Activated T-helper 1 cell treated with anti-CD3 and anti-CD28 coated beads, Interleukin-2, amount 50 U/mL, for 16 hours (primary cell): ENCODE measurements around the gene HS3ST3B1.

Source experiments
- DNase-seq, 2 donors: peaks; one replicate each; pipeline ENCODE4 v3.0.0-alpha.2; 2020; ENCODE audit warnings: low read depth in 1 of 2, low spot score in 1 of 2

Gene HS3ST3B1

GRCh38 chr17:14300575-14301278 is at the start of gene HS3ST3B1:
HS3ST3B1 (plus strand) TSS chr17:14301081; CDS start chr17:14301519, 438 bp downstream.
- peak; percentile 98 to 99 for DNase-seq

- DNase-seq: no peak
Measured at GRCh38 chr17:14261406-14261805, 39.5 kb upstream of the HS3ST3B1 start.

- DNase-seq: no peak
Measured at GRCh38 chr17:14268264-14268663, 32.6 kb upstream of the HS3ST3B1 start.

GRCh38 chr17:14269473-14269872 is 31.4 kb upstream of the HS3ST3B1 start:
- DNase-seq: no peak

GRCh38 chr17:14270508-14270907 is 30.4 kb upstream of the HS3ST3B1 start:
- no peak for DNase-seq

GRCh38 chr17:14276535-14277250 is 24.2 kb upstream of the HS3ST3B1 start:
- no peak for DNase-seq

GRCh38 chr17:14281530-14281929 is 19.4 kb upstream of the HS3ST3B1 start:
- no peak for DNase-seq

- DNase-seq: no peak
Measured at GRCh38 chr17:14282726-14283125, 18.2 kb upstream of the HS3ST3B1 start.

GRCh38 chr17:14289162-14289561 is 11.7 kb upstream of the HS3ST3B1 start:
- DNase-seq: no peak

GRCh38 chr17:14294876-14295275 is 6.0 kb upstream of the HS3ST3B1 start:
- DNase-seq: no peak

- no peak for DNase-seq
Measured at GRCh38 chr17:14295676-14296075, 5.2 kb upstream of the HS3ST3B1 start.

GRCh38 chr17:14296166-14296910 is 4.5 kb upstream of the HS3ST3B1 start:
- DNase-seq: no peak

GRCh38 chr17:14297161-14297851 is 3.6 kb upstream of the HS3ST3B1 start:
- no peak for DNase-seq

GRCh38 chr17:14298221-14298946 is 2.5 kb upstream of the HS3ST3B1 start:
- no peak for DNase-seq

- no peak for DNase-seq
Measured at GRCh38 chr17:14298947-14299279, 2.0 kb upstream of the HS3ST3B1 start.

GRCh38 chr17:14299280-14300141 is 1.4 kb upstream of the HS3ST3B1 start:
- DNase-seq: no peak

- DNase-seq: no peak
Measured at GRCh38 chr17:14301279-14302090, 604 bp downstream of the HS3ST3B1 start.

GRCh38 chr17:14302091-14302430 is 1.2 kb downstream of the HS3ST3B1 start:
- DNase-seq: peak; percentile 34 to 40

GRCh38 chr17:14302431-14303099 is 1.7 kb downstream of the HS3ST3B1 start:
- DNase-seq: peak; percentile 68 to 78
